Measurements from ENCODE around the gene ABR.

Gene ABR

DNA sequence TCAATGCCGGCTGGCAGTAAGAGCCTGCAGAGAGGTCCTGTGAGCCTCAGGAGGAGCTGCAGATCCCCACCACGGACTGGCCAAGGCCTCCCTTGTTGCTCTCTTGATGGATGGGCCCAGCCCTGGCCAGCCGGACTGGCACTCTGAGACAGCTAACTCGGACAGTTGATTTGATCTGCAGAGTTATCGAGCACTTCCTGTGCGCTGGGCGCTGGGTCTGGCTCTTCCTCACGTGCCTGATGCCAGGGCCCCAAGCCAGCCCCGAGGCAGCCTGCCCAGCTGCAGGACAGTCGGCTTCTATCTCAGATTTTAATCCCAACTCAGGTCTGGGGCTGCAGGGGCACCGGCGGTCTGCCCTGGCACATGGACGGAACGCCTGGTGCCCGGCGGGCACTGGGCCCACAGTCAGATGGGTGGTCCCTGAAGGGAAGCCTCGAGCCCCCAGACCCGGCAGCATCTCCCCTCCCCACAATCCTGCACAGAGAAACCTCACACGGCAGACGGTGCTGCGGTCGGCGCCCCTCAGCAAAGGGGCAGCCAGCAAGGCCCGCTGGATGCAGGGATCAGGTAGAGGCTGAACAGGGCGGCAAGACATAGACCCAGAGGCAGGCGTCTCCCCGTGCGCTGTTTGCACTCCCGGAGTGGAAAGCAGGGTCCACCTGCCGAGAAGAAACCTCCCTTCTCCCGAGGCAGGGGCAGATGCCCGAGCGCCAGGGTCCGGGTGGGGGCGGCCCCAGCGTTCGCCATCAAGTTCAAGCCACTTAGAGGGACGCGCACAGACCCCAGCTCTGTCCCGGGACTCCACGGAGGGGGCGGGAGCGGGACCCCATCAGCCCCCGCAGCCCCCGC lies 148.9 kb downstream of the ABR start:
- no peak for DNase-seq (ENCODE audit: low read depth)

- no peak for DNase-seq (ENCODE audit: low read depth)
Observed at GRCh38 chr17:1029922-1030644, 149.7 kb downstream of the ABR start.

- DNase-seq (ENCODE audit: low read depth), result peak; percentile 44
Observed at GRCh38 chr17:1029196-1029921, 150.4 kb downstream of the ABR start.

- no peak for DNase-seq (ENCODE audit: low read depth)
Observed at GRCh38 chr17:1027044-1027443, 152.7 kb downstream of the ABR start.

- DNase-seq (ENCODE audit: low read depth), result no peak
Observed at GRCh38 chr17:1026599-1026975, 153.2 kb downstream of the ABR start.

- DNase-seq (ENCODE audit: low read depth), result no peak
Observed at GRCh38 chr17:1025733-1026598, 153.8 kb downstream of the ABR start.

GRCh38 chr17:1024076-1024475 lies 155.7 kb downstream of the ABR start:
- DNase-seq (ENCODE audit: low read depth), result no peak

DNA sequence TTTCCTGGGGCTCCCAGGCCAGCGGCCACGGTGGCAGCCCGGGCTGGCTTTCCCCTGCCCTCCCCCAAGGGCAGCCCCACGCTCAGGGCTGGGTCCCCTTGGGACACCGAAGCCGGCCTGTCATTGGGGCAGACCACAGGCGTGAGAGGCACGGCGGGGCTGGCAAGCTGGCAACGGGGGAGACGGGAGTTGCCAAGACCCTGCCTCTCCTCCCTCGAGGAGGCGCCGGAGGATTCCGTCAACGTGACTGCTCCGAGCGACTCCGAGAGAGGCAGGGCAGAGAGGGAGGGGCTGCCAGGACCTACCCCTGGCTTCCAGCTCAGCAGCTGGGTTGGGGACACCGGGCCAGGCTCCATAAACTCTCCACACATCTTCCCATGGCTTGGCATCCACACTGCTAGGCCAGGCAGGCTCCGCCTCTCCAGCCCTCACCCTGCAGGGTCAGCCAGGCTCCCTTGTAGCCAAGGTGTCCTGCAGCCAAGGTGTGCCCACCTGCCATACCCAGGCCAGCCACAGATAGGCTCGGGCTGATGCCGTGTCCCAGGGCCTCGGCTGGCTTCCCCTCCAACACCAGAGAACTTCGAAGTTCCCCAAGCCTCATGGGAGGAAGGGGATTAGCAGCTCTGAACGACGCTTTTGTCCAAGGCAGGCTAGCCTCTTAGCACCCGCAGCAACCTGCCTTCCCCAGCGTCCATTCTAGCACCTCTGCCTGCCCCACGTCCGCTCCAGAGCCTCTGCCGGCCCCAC lies 157.3 kb downstream of the ABR start:
- DNase-seq (ENCODE audit: low read depth), result no peak

- no peak for DNase-seq (ENCODE audit: low read depth)
Observed at GRCh38 chr17:1021147-1021546, 158.6 kb downstream of the ABR start.

- no peak for DNase-seq (ENCODE audit: low read depth)
Observed at GRCh38 chr17:1019451-1019850, 160.3 kb downstream of the ABR start.

DNA sequence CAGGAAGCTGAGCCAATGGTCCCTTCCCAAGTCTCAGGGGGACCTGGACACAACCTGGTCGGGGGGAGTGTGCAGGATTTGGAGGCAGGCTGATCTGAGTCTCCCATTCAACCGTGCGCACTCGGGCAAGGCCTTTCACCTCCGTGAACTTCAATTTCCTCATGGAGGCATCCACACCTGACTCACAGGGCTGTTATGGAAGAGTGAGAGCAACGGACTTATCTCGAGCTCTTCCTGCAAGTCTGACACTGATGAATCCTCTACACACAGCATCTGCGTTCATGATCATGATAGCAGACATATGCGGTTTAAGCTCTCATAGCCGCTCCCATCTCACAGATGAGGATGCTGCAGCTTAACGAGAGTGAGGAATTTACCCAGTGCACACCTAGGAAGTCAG lies 161.2 kb downstream of the ABR start:
- DNase-seq (ENCODE audit: low read depth), result no peak

DNA sequence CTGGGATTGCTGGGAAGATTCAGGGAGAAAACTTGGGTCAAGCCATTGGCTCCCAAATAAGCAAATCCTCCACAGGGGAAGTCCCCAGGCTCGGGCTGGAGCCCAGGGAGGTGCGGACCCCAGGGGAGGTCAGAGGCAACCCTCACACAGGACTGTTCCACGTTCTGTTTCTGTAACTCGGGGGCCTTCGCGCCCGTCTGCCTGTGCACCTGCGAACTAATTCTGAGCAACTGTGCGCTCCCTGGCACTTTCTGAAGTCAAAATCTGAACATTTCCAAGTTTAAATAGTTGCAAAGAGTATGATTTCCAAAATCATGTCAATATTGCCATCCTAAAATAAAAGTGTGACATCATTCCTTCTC lies 166.1 kb downstream of the ABR start:
- no peak for DNase-seq (ENCODE audit: low read depth)

GRCh38 chr17:1012823-1013728 lies 166.7 kb downstream of the ABR start:
- no peak for DNase-seq (ENCODE audit: low read depth)

DNA sequence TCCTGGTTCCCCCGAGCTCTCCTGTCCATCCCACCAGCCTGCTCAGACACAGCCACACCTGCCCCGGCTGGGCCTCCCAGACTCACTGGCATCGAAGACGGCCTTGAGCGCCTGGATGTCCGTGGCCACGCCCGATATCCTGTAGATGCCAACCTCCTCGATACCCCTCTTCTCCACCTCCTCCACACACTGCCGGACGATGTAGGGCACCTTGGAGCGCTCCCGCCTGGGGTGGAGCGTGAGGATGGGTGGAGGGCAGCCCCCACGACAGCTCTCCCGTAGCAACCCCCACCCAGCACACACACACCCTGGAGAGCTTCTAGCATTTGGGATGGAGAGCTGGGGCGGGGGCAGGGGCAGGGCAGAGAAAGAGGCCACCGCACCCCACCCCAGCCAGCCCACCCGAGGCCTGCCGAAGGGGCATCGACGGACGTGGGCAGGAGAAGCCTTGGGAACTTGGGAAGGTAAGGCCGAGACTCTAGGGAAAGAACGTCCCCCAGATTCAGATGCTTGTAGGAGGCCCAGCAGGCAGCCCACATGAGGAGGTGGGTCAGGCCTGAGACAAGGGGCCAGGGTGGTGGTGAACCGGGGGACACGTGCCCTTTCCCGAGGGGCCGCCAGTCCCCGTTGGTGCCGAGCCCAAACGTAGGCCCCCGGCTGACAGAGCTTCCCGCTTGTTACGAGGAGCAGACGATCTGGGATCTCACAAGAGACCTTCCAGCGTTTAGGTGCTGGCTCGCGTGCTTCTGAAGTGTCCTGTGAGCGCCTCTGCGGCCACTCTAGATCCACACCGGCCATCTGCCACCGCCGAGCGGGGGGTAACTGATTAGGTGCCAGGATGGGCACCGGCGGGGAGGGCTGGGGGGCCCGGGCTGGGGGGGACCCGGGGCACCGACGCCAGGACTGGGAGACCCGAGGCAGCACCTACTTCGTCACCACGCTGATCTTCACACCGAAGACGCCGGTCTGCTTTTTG lies 167.7 kb downstream of the ABR start:
- DNase-seq (ENCODE audit: low read depth), result no peak

DNA sequence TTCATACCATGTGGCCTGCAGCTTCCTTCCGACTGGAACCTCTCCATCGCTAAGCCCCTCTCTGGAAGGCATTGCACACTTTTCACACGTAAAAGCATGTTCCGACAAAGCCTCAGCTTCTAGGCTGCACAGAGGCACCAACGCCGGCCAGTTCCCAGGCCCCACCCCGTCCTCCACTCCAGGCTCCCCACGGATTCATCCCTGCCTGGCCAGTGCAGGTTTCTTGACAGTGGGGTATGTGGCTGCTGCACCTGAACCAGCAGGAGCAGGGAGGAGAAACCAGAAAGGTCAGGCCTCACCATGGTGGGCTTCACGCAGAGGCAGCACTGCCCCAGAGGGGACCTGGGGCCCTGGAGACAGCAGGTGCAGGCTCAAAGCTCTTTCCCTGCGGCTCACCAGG lies 168.6 kb downstream of the ABR start:
- no peak for DNase-seq (ENCODE audit: low read depth)

GRCh38 chr17:1010586-1010985 lies 169.2 kb downstream of the ABR start:
- no peak for DNase-seq (ENCODE audit: low read depth)

- no peak for DNase-seq (ENCODE audit: low read depth)
Observed at GRCh38 chr17:1010086-1010450, 169.7 kb downstream of the ABR start.

- no peak for DNase-seq (ENCODE audit: low read depth)
Observed at GRCh38 chr17:1009229-1010085, 170.3 kb downstream of the ABR start.
